T-cell (primary cell): ENCODE measurements around the gene MIB1. TPM values are rescaled to one million over a fixed set of nuclear protein-coding genes. Genes with fewer than 3 reads are reported as not detected.

Source experiments
- ATAC-seq, 4 experiments: fragments of 200-7000 bp in 3 of 4; fragments of 150-1000 bp in 1 of 4; cut with Tn5 transposase; replicated peaks in 1 of 4; 1 replicate in 3 of 4; 2 replicates in 1 of 4; pipeline ENCODE4 v1.10.0; 2021; ENCODE audit warnings: moderate library complexity in 3 of 4, mild to moderate bottlenecking in 2 of 4, moderate number of reproducible peaks in 1 of 4
- CTCF ChIA-PET, 2 donors: fragments of 300-600 bp; sonication (Branson Sonifier 250); formaldehyde crosslinking; loops; one replicate each; lab custom pipeline; 2022; ENCODE audit warnings: antibody characterized with exemption in 2 of 2; lab: Charles Lee
- POLR2A ChIA-PET, 2 donors: fragments of 300-600 bp; sonication (Branson Sonifier 250); formaldehyde crosslinking; loops; one replicate each; lab custom pipeline; 2022; ENCODE audit warnings: antibody characterized with exemption in 2 of 2; lab: Charles Lee
- DNase-seq, 35 experiments: peaks; one replicate each; pipeline versions ENCODE4 v3.0.0 to v3.0.0-alpha.2; 2013 to 2023
- H3K27ac ChIP-seq: one replicate; pipeline ENCODE4 v1.5.1; 2013; ENCODE audit warnings: low read length
- H3K27me3 ChIP-seq, 2 experiments: replicated peaks in 1 of 2; 1 replicate in 1 of 2; 2 replicates in 1 of 2; pipeline versions ENCODE4 v1.6.1 to v1.7.0; 2013; ENCODE audit warnings: low read length in 1 of 2, mixed read lengths in 1 of 2; ENCODE audit not compliant: control insufficient read depth in 2 of 2, insufficient read depth in 2 of 2; ENCODE audit errors: extremely low read depth in 1 of 2
- H3K36me3 ChIP-seq, 2 donors: 1 replicate in 1 of 2; 2 replicates in 1 of 2; pipeline versions ENCODE4 v1.6.1 to v1.7.0; 2013; ENCODE audit warnings: low read length in 1 of 2; ENCODE audit not compliant: control insufficient read depth in 2 of 2, insufficient read depth in 1 of 2; ENCODE audit errors: extremely low read depth in 1 of 2
- H3K4me1 ChIP-seq, 2 experiments: 1 replicate in 1 of 2; 2 replicates in 1 of 2; pipeline versions ENCODE4 v1.6.1 to v1.7.0; 2013; ENCODE audit warnings: low read length in 2 of 2, mixed read lengths in 1 of 2; ENCODE audit not compliant: insufficient read depth in 2 of 2, control insufficient read depth in 1 of 2; ENCODE audit errors: extremely low read depth in 1 of 2
- H3K4me3 ChIP-seq, 2 donors: 1 replicate in 1 of 2; 2 replicates in 1 of 2; pipeline versions ENCODE4 v1.5.1 to v1.7.0; 2013; ENCODE audit warnings: mild to moderate bottlenecking in 2 of 2, low read length in 1 of 2, moderate library complexity in 1 of 2; ENCODE audit not compliant: control insufficient read depth in 1 of 2; ENCODE audit errors: extremely low read depth in 1 of 2
- H3K9me3 ChIP-seq: 2 replicates; pipeline ENCODE4 v1.7.0; 2013
- H3K27ac Mint-ChIP-seq, 2 donors: one replicate each; pipeline ENCODE4 v1.8.0; 2020 to 2021; ENCODE audit warnings: mild to moderate bottlenecking in 2 of 2, mixed read lengths in 2 of 2
- H3K27me3 Mint-ChIP-seq, 2 donors: one replicate each; pipeline ENCODE4 v1.8.0; 2021 to 2022; ENCODE audit warnings: mixed read lengths in 2 of 2
- H3K36me3 Mint-ChIP-seq: one replicate; pipeline ENCODE4 v1.8.0; 2021; ENCODE audit warnings: mixed read lengths
- H3K4me1 Mint-ChIP-seq, 3 donors: one replicate each; pipeline ENCODE4 v1.8.0; 2020 to 2022; ENCODE audit warnings: mixed read lengths in 3 of 3, mild to moderate bottlenecking in 1 of 3
- H3K4me3 Mint-ChIP-seq, 3 donors: one replicate each; pipeline ENCODE4 v1.8.0; 2020 to 2022; ENCODE audit warnings: mild to moderate bottlenecking in 3 of 3, mixed read lengths in 3 of 3, moderate library complexity in 3 of 3
- H3K9me3 Mint-ChIP-seq, 3 donors: one replicate each; pipeline ENCODE4 v1.8.0; 2020 to 2022; ENCODE audit warnings: mixed read lengths in 3 of 3
- WGBS: methylation state at CpG from one replicate; pipeline ENCODE4 v1.1.5; 2013; ENCODE audit warnings: missing lambda C conversion rate; ENCODE audit not compliant: insufficient coverage; 5-methylcytosine and 5-hydroxymethylcytosine counted together
- total RNA-seq, 35 experiments: library from RNA in 6 of 35; stranded (reverse) in 6 of 35; fragments of 120-200 nt in 1 of 35; gene quantifications; one replicate each; pipeline versions ENCODE4 v1.2.1 to v1.2.4 and lab custom pipeline; 2013 to 2026

MIB1 gene
- 10 to 100 TPM; 23.5 to 46.1 (median 34.3) TPM for total RNA-seq
- 37.5 TPM for total RNA-seq (2013)
- 54.8 to 165 (median 96.7) reads per million in 29 experiments for total RNA-seq (lab: John Stamatoyannopoulos, UW)

DNA sequence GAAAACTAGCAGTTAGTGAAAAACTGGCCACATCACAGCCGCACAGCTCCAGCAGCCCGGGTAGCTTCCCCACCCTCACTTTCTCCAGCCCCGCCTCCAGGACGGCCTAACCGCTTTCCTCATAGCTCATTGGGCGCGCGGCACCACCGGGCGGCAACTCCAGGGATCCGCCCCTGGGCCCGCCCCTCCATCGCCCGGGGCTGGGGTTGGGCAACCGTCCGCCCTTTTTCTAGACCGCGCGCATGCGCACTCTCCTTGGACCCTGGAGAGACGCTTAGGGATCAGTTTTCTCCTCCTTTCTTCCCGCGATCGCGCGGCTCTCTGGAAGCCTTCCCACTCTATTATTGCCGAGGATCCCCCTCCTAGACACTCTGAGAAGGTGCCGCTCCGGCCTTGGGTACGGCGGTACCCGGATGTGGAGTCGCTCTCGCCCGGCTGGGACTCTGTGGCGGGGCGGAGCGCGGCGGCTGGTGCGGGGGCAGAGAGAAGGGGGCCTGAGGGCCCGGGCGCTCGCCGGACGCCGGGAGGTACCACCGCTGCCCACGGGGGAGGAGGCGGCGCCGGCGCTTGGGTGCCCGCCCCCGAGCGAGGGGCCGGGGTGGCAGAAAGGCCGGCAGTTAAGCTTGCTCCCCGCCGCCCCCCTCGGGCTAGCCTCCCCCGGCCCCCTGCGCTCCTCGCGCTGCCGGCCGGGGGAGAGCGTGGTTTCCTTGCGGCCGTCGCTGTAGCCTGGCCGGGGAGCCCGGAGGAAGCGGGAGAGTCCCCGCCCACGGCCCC lies at the start of gene MIB1:
Gene MIB1 (plus strand): TSS at position 255 of the 774 bp plus-strand sequence. CDS start 792 bp downstream, outside the sequence.
- ChIA-PET POLR2A (interaction anchor here (0.6 to 1.5 kb wide), 11 partner anchors 15 to 1192 kb away, joined by 3 to 28 read pairs (median 5); partner anchors contain the start of genes ABHD3 (in 1 of the 2) and ESCO1 (in 1 of the 2)), CTCF (interaction anchor here (0.7 to 1.8 kb wide), 11 partner anchors 10 to 144 kb away, joined by 3 to 21 read pairs (median 3); partner anchors contain the start of genes ABHD3 (in 1 of the 2), ESCO1 (in 1 of the 2) and SNRPD1 (in 1 of the 2))
- DNase-seq (peak; percentile 93 to 99 (median 98)), ATAC-seq (peak; percentile 94 to 99 (median 96))
- Mint-ChIP-seq H3K27me3 (peaks cover 0 to 3% of the 10 kb centered on the region in 2 donors), H3K4me3 (peak within 1 kb of the TSS; percentile 87 to 94 (median 93)), H3K4me1 (peaks cover 44 to 56% (median 47%) of the 10 kb centered on the region in 3 donors), H3K36me3 (peaks cover 3% of the 10 kb centered on the region), H3K27ac (peak within 1 kb of the TSS; percentile 95 to 97), H3K9me3 (peaks cover 0 to 6% (median 5%) of the 10 kb centered on the region in 3 donors)
- Histone ChIP-seq H3K9me3 (no peaks in the 10 kb centered on the region), H3K27ac (peak within 1 kb of the TSS; percentile 88), H3K4me1 (peaks cover 8 to 15% of the 10 kb centered on the region in 2 experiments), H3K27me3 (no peaks in the 10 kb centered on the region), H3K36me3 (no peaks in the 10 kb centered on the region), H3K4me3 (peak within 1 kb of the TSS; percentile 87 to 95)
- under 1% methylated on average over 63 of the region's 76 CpGs for WGBS

DNA sequence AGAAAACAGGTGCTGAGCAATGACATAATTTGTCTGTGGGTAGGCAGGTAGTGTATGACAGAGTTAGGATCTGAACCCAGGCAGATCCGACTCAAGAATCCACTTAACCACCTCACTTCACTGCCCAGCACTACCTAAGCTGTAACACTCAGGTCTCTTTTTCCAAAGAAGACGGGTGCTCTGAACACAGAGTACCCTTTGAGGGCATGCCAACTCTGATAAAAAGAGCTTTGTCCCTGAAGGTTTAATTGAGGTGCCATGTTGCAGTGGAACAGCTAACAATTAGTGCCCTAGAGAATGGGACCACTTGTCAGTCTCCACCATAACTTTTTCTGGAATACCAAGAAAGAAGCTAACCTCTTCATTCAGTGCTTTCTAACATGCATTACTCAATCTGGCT lies 47.3 kb upstream of the MIB1 start:
- peaks cover 0 to 12% (median 6%) of the 10 kb centered on the region in 3 donors for H3K9me3 Mint-ChIP-seq
- Histone ChIP-seq H3K36me3 (peaks cover 2 to 34% of the 10 kb centered on the region in 2 donors), H3K27ac (no peak overlapping the region), H3K9me3 (peaks cover 2% of the 10 kb centered on the region), H3K27me3 (no peaks in the 10 kb centered on the region), H3K4me3 (no peak overlapping the region), H3K4me1 (no peaks in the 10 kb centered on the region)
- H3K4me1 Mint-ChIP-seq: peaks cover 13 to 19% (median 18%) of the 10 kb centered on the region in 3 donors
- H3K27ac Mint-ChIP-seq: peak overlapping the region in 1 of 2 donors; percentile 12
- no peak for DNase-seq
- no peak overlapping the region for H3K4me3 Mint-ChIP-seq
- no peak for ATAC-seq
- ChIA-PET POLR2A (interaction anchor here in 1 of 2 donors (0.6 kb wide), 1 partner anchor 56 kb away, joined by 3 read pairs; no protein-coding TSS in a partner anchor), CTCF (no interaction called here)
- peaks cover 68% of the 10 kb centered on the region for H3K36me3 Mint-ChIP-seq
- WGBS: no CpG with 5 or more reads among the region's 2 CpGs
- H3K27me3 Mint-ChIP-seq: no peaks in the 10 kb centered on the region

DNA sequence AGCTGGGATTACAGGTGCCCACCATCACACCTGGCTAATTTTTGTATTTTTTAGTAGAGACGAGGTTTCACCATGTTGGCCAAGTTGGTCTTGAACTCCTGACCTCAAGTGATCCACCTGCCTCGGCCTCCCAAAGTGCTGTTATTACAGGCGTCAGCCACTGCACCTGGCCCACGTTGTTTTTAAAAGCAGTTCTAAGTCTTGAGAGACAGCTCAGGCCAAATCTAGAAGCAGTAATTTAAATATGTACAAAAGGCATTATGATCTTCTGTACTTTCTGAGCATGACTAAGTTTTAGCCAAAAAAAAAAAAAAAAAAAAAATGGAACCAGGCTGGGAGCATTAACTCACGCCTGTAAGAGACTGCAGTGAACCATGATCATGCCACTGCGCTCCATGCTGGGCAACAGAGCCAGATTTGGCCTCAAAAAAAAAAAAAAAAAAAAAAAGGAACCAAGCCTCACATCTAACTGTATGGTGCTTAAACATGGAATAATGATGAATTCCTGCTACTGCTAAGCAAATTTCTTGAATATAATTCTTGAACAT lies 40.0 kb upstream of the MIB1 start:
- no peak for DNase-seq
- H3K4me1 Mint-ChIP-seq: peaks cover 21 to 26% (median 24%) of the 10 kb centered on the region in 3 donors
- peaks cover 27% of the 10 kb centered on the region for H3K36me3 Mint-ChIP-seq

DNA sequence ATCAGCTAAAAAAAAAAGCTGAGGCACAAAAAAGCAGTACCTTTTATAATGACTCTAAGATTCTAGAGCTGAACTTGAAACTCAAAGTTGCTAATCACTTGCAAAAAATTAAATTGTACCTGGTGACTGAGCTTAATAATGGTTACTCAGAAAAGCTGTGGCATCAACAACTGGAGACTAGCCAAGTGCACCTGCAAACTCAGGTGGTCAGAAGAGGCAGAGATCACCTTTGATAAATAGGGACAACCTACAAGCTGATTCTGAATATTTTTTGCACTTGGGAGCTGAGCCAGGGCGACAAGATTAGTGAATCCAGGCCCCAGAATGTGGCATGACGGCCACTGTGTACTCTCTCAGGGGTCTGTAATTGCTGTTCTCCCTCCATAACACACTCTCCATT lies 39.0 kb upstream of the MIB1 start:
- H3K9me3 ChIP-seq: no peaks in the 10 kb centered on the region
- no peak overlapping the region for H3K27ac ChIP-seq
- CTCF ChIA-PET: interaction anchor here (0.5 to 1.2 kb wide), 5 partner anchors 18 to 129 kb away, joined by 3 to 4 read pairs (median 3); partner anchors contain the start of genes ESCO1 (in 1 of the 2) and SNRPD1 (in 1 of the 2)
- no peak overlapping the region for H3K4me3 ChIP-seq
- H3K9me3 Mint-ChIP-seq: no peaks in the 10 kb centered on the region
- H3K4me1 ChIP-seq: peaks cover 3 to 14% of the 10 kb centered on the region in 2 experiments
- ATAC-seq: no peak
- POLR2A ChIA-PET: interaction anchor here in 1 of 2 donors (0.6 to 1.2 kb wide), 5 partner anchors 16 to 590 kb away, joined by 3 to 5 read pairs (median 4); partner anchors contain the start of genes ESCO1, MIB1 and ROCK1
- DNase-seq: no peak
- no peak overlapping the region for H3K4me3 Mint-ChIP-seq
- peaks cover 18 to 29% (median 25%) of the 10 kb centered on the region in 3 donors for H3K4me1 Mint-ChIP-seq
- H3K27me3 ChIP-seq: no peaks in the 10 kb centered on the region
- no CpG with 5 or more reads among the region's 2 CpGs for WGBS
- peaks cover 14 to 23% of the 10 kb centered on the region in 2 donors for H3K36me3 ChIP-seq
- H3K36me3 Mint-ChIP-seq: peaks cover 25% of the 10 kb centered on the region
- no peak overlapping the region for H3K27ac Mint-ChIP-seq
- H3K27me3 Mint-ChIP-seq: no peaks in the 10 kb centered on the region

More for the DNA sequence above, 40.0 kb upstream of the MIB1 start:
- Histone ChIP-seq H3K9me3 (no peaks in the 10 kb centered on the region), H3K4me3 (no peak overlapping the region), H3K36me3 (peaks cover 14 to 26% of the 10 kb centered on the region in 2 donors), H3K27me3 (no peaks in the 10 kb centered on the region), H3K4me1 (peaks cover 3 to 11% of the 10 kb centered on the region in 2 experiments), H3K27ac (no peak overlapping the region)
- Mint-ChIP-seq H3K27ac (no peak overlapping the region), H3K27me3 (no peaks in the 10 kb centered on the region), H3K9me3 (no peaks in the 10 kb centered on the region), H3K4me3 (no peak overlapping the region)
- ChIA-PET POLR2A (interaction anchor here (0.6 to 1.0 kb wide), 6 partner anchors 14 to 712 kb away, joined by 3 to 17 read pairs (median 4); no protein-coding TSS in a partner anchor), CTCF (interaction anchor here in 1 of 2 donors (0.7 to 1.2 kb wide), 3 partner anchors 88 to 1034 kb away, joined by 3 to 5 read pairs (median 3); partner anchors contain the start of genes ESCO1 and SNRPD1)
- WGBS: no CpG with 5 or more reads among the region's 6 CpGs
- no peak for ATAC-seq

DNA sequence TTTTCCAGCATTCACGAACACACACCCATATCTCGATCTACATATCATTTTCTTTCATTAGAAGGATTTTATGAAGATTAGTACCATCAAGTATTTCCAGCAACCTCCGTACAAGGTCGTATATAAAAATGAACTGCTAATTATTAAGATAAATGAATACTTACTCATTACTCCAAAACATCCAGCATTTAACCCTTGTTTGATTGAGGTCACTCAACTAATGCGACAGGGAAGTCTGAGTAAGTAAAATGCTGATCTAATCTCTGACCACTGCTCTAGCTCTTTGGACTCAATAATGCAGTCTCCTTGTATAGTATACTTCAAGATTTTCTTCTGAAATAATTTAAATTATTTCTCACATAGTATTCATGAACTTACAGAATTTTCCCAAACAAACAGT lies 38.0 kb upstream of the MIB1 start:
- POLR2A ChIA-PET: interaction anchor here in 1 of 2 donors (0.6 kb wide), 1 partner anchor 36 kb away, joined by 13 read pairs; no protein-coding TSS in a partner anchor
- no peak overlapping the region for H3K27ac ChIP-seq

More for the DNA sequence above, 38.0 kb upstream of the MIB1 start:
- H3K4me3 ChIP-seq: peak overlapping the region in 1 of 2 donors; percentile 84
- no CpG with 5 or more reads among the region's 5 CpGs for WGBS
- H3K9me3 ChIP-seq: no peaks in the 10 kb centered on the region
- no peak for ATAC-seq
- peaks cover 24% of the 10 kb centered on the region for H3K36me3 Mint-ChIP-seq
- peaks cover 14 to 21% of the 10 kb centered on the region in 2 donors for H3K36me3 ChIP-seq
- H3K4me3 Mint-ChIP-seq: peak overlapping the region; percentile 91 to 97 (median 97)
- no peaks in the 10 kb centered on the region for H3K9me3 Mint-ChIP-seq
- peaks cover 3 to 14% of the 10 kb centered on the region in 2 experiments for H3K4me1 ChIP-seq
- H3K4me1 Mint-ChIP-seq: peaks cover 18 to 29% (median 25%) of the 10 kb centered on the region in 3 donors
- H3K27ac Mint-ChIP-seq: peak overlapping the region; percentile 52 to 95
- no peak for DNase-seq
- CTCF ChIA-PET: interaction anchor here in 1 of 2 donors (0.7 kb wide), 1 partner anchor 18 kb away, joined by 3 read pairs; no protein-coding TSS in a partner anchor
- H3K27me3 ChIP-seq: no peaks in the 10 kb centered on the region
- no peaks in the 10 kb centered on the region for H3K27me3 Mint-ChIP-seq
